ENCODE results near the gene TECTB.

The TECTB gene

GRCh38 chr10:112260831-112261230 is 22.4 kb upstream of the TECTB start:
- H3K36me3 ChIP-seq = no peaks in the 10 kb centered on the region
- no peaks in the 10 kb centered on the region for H3K9me3 ChIP-seq (ENCODE audit: severe bottlenecking)
- no peak for TF ChIP-seq CTCF (IDR thresholded peaks at IDR 0.05; ENCODE audit: low read depth, low read length)
- DNase-seq = no peak
- H3K27ac ChIP-seq = no peak overlapping the region
- H3K4me3 ChIP-seq (ENCODE audit: low read depth, low read length) = no peak overlapping the region
- H3K27me3 ChIP-seq (ENCODE audit: insufficient read depth, low read depth, severe bottlenecking) = no peaks in the 10 kb centered on the region

DNA sequence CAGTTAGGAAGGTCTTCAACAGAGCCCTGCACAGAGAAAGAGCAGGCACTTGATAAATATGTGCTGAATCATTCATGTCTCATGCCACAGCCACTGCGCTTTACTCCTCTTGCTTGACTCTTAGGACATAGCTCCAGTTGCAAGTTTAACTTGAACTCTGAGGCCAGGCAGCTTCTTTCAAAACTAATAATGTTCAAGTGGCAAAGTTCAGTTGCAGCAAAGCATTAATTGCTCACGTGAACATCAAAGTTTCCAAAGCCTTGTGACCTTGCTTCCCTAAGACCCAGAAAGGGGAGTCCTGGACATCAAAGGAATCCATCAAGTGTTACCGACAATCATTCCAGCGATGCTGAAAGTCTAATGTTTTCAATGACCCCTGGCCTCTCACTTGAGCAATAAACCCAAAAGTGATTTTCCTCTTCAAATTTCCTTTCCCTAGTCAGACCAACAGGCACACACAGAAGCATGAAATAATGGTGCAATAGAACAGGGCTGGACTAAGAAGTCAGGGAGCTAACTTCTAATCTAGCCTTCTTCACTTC is 21.8 kb upstream of the TECTB start:
- DNase-seq = no peak
- no peaks in the 10 kb centered on the region for H3K36me3 ChIP-seq
- no peaks in the 10 kb centered on the region for H3K9me3 ChIP-seq (ENCODE audit: severe bottlenecking)
- H3K27ac ChIP-seq = no peak overlapping the region
- no peak overlapping the region for H3K4me3 ChIP-seq (ENCODE audit: low read depth, low read length)
- no peak for TF ChIP-seq CTCF (IDR thresholded peaks at IDR 0.05; ENCODE audit: low read depth, low read length)
- no peaks in the 10 kb centered on the region for H3K27me3 ChIP-seq (ENCODE audit: insufficient read depth, low read depth, severe bottlenecking)

GRCh38 chr10:112262546-112262945 is 20.7 kb upstream of the TECTB start:
- DNase-seq = no peak
- Histone ChIP-seq H3K4me3 (ENCODE audit: low read depth, low read length) (no peak overlapping the region), H3K36me3 (no peaks in the 10 kb centered on the region), H3K27me3 (ENCODE audit: insufficient read depth, low read depth, severe bottlenecking) (no peaks in the 10 kb centered on the region), H3K27ac (no peak overlapping the region), H3K9me3 (ENCODE audit: severe bottlenecking) (no peaks in the 10 kb centered on the region)
- TF ChIP-seq CTCF (IDR thresholded peaks at IDR 0.05; ENCODE audit: low read depth, low read length) = no peak

GRCh38 chr10:112265745-112266144 is 17.5 kb upstream of the TECTB start:
- no peaks in the 10 kb centered on the region for H3K27me3 ChIP-seq (ENCODE audit: insufficient read depth, low read depth, severe bottlenecking)
- no peaks in the 10 kb centered on the region for H3K36me3 ChIP-seq
- H3K27ac ChIP-seq = no peak overlapping the region
- no peak for DNase-seq
- TF ChIP-seq CTCF (IDR thresholded peaks at IDR 0.05; ENCODE audit: low read depth, low read length) = no peak
- no peaks in the 10 kb centered on the region for H3K9me3 ChIP-seq (ENCODE audit: severe bottlenecking)
- no peak overlapping the region for H3K4me3 ChIP-seq (ENCODE audit: low read depth, low read length)

GRCh38 chr10:112269266-112269665 is 13.9 kb upstream of the TECTB start:
- Histone ChIP-seq H3K27me3 (ENCODE audit: insufficient read depth, low read depth, severe bottlenecking) (no peaks in the 10 kb centered on the region), H3K27ac (no peak overlapping the region), H3K36me3 (no peaks in the 10 kb centered on the region), H3K4me3 (ENCODE audit: low read depth, low read length) (no peak overlapping the region), H3K9me3 (ENCODE audit: severe bottlenecking) (no peaks in the 10 kb centered on the region)
- no peak for DNase-seq
- TF ChIP-seq CTCF (IDR thresholded peaks at IDR 0.05; ENCODE audit: low read depth, low read length) = no peak

DNA sequence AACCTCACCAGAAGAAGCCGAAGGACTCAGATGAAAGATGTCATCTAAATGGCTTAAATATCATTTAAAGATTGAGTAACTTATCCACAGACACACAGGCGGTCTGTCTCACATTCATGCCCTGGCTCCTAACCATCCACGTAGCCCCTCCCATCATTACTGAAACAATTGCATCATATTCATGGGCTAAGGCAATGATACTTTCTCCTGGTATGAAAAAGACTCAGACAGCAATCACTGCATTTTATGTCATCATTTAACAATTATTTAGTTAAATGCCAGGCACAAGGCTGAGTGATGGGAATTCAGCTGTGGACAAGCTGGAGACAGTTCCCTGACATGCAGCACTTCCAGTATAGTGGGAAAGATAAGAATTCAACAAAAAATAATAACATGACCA is 11.2 kb upstream of the TECTB start:
- Histone ChIP-seq H3K9me3 (ENCODE audit: severe bottlenecking) (no peaks in the 10 kb centered on the region), H3K36me3 (no peaks in the 10 kb centered on the region), H3K4me3 (ENCODE audit: low read depth, low read length) (no peak overlapping the region), H3K27ac (no peak overlapping the region), H3K27me3 (ENCODE audit: insufficient read depth, low read depth, severe bottlenecking) (no peaks in the 10 kb centered on the region)
- DNase-seq = no peak
- no peak for TF ChIP-seq CTCF (IDR thresholded peaks at IDR 0.05; ENCODE audit: low read depth, low read length)

Data from WERI-Rb-1 (cell line).